Stimulated activated CD4-positive, alpha-beta T cell treated with anti-CD3 and anti-CD28 coated beads, TNF-alpha, amount 100 ng/mL, for 1 hour (primary cell): ENCODE measurements around the gene LAMB1.

Experiments used
- DNase-seq, 3 donors: peaks; one replicate each; pipeline ENCODE4 v3.0.0-alpha.2; 2020; ENCODE audit warnings: low read depth in 3 of 3, low spot score in 1 of 3

LAMB1 gene

DNA sequence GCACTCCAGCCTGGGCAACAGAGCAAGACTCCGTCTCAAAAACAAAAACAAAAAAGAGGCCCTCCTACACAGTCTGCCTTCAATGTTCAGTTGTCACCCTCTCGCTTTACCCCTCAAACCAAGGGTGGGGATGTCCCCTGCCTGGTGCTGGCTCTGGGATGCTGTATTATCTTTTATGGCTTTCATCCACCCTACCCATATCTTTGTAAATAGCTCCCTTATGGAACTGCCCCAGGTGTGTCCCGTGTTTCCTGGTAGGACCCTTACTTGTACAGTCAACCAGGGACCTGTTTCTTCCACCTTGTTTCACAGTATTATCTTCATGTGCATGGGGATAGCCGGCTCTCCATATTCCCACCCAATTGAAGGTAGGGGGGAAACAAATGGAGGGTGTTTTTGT lies 15.7 kb upstream of the LAMB1 start:
- DNase-seq = no peak

DNA sequence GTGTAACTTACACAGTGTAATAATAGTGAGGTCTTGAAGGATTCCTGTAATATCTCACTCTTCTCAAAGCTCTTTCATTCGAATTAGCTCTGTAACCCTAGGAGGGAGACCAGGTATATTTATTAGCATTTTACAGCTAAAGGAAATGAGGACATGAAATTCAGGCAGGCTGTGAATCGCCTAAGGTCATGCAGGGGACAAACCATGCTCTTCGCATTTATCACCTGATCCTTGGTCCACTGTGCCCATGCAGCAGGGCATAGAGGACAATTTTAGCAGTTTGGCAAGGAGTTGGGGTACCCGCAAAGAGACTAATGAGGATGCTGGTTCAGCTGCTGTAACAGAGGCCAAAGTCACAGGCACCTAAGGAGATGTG lies 14.8 kb upstream of the LAMB1 start:
- DNase-seq = no peak

DNA sequence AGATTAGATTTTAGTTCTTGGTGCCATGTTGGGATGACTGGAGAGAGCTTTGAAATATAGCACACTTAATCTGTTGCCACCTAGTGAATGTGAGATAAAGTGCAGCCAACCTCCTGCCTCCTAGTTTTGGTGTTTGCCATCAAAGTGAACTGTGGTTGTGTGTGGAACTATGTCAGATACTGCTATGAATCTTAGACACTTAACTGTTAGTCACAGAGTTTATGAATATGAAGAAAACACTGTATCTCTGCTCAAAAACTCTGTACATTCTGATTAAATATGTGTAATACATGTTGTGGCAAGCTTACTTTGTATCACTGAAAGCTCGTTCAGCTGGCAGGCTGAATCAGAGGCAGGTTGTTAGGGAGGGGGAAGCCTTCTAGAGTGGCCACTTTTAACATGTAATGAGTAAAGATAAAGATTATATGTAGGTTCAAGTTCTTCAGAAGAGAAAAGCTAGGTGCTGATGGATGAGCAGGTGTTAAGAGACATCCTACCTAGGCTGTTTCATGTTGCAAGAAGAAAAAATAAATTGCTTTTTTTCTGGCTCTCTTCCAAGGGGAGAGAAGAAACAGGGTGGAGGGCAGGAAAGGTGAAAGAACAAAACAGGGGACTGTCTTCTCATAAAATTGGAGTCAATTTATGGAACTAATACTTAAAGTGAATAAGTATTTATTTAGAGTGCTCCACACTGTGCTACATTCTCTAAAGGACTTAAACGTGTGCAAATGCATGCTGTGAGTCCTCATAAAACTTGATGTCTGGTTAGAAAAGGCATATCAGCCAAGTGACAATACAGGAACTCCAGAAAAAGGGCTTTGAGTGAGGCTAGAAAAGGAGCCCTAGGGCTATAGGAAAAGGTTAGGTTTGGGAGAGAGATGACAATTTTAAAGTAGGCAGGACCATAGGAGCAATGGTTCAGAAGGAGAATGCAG lies 14.1 kb upstream of the LAMB1 start:
- no peak for DNase-seq

DNA sequence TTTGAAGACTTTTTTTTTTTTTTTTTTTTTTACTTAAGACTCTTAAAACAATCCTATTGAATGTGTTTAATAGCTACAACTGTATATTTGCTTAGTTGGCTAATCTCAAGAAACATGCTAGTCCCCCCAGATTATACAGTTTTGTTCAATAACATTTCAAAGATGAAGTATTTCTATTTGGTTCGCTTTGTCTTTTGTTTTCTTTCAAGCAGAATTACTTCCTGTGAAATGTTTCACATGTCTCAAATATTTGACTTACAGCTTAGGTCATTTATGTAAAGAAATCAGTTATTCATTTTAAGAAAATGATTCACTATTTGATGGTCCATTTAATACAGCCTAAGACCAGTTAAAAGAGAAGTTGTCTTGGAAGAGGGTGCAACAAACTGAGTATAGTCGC lies 12.8 kb upstream of the LAMB1 start:
- no peak for DNase-seq

DNA sequence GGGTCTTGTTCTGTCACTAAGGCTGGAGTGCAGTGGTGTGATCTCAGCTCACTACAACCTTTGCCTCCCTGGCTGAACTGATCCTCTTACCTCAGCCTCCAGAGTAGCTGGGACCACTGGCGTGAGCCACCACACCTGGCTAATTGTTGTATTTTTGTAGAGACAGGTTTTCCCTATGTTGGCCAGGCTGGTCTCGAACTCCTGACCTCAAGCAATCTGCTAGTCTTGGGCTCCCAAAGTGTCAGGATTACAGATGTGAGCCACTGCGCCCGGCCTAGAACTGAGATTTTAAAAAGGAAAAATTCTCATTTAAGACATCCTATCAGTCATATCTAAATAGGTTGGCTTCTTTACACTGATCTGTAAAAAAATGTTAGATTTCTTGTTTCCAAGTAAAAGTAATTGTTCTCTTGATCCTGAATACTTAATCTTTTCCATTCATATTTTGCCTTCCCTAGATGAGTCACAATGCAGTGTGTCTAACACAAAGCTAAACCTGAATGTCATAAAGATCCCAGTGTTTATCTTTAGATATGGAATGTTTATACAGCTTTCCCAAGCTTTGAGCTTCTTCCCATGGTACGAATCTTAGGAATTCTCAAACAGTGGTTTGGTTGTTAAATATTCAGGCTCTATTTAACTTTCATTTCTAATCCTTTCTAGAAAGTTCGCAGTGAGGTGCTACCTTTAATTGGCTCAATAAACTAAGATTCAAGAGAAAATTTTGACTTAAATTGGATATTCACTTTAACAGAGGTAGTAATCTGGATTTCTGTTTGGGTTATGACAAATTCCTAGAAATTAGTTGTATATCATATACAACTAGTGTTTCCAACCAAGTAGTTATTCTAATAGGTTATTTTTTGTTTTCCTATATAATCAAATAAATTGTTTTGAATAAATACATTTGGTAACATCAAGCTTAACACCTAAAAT lies 12.1 kb upstream of the LAMB1 start:
- DNase-seq = no peak

DNA sequence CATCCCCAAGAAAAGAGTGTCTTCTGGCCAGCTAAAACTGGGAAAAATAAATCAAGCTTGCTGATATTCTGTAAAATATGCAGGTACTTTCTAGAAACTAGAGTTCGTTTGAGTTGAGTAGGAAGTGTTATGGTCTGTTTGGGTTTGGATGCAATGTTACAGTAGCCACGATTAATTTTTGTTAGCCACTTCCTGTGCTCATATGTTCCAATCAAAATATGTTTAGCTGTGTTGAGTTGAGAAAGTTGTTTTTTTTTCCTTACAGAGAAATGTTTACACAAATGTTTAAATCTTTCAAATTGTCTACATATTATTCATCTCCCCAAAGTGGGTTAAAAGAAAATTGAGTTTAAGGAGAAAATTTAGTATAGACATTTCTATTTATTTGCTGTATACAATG lies 11.3 kb upstream of the LAMB1 start:
- DNase-seq = no peak

DNA sequence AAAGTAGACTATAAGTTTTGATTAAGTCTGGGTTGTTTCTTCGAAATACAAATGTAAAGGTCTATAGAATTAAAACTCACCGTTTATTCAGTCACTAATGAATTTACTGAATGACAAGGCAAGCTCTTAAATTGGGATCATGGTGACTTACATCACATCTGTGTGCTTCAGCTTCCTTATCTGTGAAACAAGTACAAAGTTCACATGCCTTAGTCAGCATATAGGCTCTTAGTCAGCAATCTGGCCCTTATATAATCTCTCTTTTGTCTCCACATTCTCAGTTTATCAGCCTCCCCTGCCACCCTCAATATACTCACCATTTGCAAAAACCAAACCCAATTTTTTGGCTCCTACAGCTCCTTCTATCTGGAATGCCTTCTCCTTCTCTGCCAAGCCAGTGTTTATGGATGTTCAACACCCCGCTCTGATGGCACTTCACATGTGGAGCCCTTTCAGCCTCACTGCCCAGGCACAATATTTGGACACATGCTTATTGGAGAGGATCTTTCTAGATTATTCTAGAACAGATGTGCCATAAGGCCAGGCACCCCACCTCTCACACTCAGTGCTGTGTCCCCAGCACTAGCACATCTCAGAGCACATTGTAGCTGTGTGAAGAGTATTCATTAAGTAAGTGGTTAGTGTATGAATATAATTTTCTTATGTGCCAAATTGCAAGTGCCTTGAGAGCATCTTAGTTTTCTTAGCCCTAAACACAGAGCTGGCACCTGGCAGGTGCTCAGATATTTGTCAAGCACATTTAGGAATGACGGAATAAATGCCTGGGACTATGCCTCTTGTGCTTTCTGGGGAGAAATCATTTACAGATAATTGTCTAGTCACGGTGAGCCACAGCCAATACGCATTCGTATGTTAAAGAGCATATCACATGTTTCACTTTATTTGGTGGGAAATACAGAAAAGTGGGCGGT lies 9.8 kb upstream of the LAMB1 start:
- no peak for DNase-seq

DNA sequence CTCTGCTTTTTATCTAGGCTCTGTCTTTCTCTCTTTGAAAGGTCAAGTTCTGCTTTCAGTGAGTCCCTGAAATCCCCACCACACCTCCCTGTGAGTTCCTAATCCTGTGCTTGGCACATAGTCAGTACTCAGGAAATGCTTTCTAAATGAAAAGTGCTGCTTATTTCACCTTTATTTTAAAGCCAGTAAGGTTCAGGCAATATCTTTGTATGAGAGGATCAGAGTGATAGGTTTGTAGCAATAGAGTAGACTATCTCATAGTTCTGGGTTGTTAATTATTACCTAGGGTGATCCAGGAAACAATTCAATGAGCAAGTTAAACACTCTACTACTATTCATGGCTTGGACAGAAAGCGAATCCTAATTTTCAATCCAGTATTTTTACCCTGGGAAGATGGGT lies 7.4 kb upstream of the LAMB1 start:
- no peak for DNase-seq

DNA sequence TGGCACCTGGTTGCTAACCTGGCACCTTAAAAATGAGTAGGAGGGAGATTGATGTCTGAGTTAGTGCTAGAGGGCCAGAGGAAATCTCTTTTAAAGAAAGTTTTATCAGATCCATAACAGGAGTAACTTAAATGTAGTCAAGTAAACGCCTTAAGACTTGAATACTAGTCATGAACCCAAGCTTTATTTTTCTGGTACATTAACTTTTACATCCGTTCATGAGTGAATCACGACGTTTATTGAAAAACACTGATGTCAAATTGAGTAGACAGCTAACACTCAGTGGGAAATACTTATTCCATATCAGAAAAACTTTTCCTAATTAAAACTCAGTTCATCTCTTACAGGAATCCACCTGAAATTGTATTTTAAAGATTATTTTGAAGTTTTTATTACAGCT lies 6.9 kb upstream of the LAMB1 start:
- DNase-seq = no peak

DNA sequence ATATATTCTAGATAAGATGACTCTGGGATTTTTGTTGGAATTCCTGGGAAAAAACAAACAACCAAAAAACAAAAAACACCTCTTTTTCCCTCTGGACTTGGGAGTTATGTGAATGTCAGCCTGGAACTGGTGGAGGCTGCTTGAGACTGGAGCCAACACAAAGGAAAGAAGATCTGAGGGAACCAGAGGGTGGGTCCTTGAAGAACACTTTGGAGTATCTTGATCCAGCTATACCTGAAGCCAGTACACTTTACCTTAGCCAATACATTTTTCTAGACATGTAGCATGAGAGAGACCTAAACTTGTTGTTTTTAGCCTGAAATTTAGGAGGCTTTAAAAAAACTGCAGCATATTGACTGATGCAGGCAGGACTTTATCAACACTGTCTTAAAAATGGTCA lies 5.9 kb upstream of the LAMB1 start:
- no peak for DNase-seq

DNA sequence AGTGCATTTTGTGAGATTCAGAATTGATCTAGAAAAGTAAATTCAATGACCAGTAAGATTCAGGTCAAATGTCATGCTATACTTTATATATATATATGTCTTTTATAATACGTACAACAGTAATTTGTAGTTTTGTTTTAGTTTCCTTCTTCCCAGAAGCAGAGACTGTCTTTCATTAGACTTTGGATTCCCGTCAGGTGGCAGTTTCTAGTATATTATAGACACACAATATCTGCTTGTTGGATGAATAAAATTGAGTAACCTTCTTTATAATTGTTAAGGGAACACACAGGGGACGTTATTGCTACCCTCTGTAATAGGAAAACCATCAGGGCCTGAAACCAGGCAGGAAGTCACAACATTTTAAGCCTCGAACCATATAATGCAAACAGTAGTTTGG lies 5.3 kb upstream of the LAMB1 start:
- no peak for DNase-seq

DNA sequence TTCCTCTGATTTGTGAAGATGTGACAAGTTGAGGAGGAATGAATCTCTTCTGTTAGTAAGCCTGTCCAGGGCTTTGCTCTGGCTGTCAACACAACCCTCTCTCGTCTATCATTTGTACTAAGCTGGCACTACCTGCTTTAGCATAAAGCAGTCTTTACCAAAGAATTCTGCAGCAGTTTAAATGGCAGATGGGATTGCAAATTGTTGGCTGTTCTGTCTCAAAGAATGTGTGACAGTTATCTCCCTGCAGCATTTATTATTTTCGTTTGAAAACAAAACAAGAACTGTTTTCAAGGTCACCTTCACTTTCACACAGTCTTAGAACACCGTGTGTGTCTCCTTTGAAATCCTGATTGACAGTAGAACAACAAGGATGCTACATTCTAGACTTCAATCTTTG lies 4.8 kb upstream of the LAMB1 start:
- DNase-seq = no peak

DNA sequence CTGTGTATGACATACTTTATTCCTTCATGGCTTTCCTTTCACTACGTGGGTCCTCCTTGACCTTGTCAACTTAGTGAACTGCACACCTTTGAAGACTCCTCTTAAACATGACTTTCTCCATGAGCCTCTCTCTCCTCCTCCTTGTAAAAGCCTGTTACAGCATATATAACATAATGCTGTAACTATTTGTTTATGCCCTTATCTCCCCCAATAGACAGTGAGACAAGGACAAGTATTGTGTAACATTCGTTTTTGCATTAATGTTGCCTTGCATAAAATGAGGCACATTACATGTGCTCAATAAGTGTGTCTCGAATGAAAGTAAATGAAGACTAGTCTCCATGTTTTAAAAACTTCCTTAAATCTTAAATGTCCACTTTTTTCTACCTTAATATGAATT lies 4.3 kb upstream of the LAMB1 start:
- no peak for DNase-seq

DNA sequence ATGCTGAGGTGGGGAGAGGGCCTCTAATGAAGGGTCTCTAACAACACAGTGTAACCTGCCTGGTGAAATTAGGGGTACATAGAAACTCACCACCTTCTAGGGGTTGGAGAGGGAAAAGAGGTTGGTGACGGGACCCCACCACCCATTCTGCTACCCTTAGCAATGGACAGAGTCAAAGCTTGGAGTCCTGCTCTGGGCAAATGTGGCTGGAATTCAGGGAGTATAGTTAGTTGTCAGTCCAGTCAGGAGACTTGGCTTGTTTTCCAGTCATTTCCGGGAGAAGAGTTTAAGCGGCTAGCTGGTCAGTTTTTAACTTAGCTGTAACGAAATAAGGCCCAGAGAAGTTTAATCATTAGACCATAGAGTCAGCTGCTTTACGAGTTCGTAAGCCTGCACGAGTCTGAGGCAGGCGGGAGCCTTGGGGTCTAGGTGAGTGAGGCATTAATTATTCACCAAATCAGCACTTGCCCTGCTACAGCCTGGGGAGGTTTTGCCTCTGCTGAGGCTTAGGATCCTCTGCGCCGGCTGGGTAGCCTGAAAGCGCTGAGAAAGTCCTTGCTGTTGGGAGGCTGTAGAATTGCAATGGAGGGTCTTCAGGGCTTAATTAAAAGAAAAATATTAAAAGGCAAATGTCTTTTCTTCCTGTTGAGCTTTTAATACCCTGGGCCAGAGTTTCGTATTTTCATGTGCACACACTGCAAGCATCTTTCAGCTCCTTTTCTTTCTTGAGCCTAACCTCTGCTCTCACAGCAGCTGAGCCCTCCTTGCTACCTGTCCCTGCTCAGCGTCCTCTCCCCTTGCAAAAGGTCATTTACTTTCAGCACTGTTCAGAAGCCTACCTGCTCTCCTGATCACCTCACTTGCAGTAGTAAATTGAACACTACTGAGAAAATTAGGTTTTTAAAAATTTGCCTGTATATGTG lies 1.5 kb upstream of the LAMB1 start:
- no peak for DNase-seq

DNA sequence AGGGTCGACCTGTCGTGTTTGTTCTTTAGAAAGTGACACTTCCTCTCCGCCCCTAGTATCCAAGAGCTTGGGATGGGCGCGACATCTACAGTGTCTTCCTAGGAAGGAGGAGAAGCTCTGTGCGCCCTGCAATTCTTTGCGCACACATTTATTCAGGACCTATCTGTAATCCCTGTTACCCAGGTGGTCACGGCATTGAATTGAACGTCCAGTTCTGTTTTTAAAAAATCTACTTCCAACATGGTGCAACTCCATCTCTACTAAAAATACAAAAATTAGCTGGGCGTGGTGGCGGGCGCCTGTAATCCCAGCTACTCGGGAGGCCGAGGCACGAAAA lies 606 bp upstream of the LAMB1 start:
- no peak for DNase-seq

DNA sequence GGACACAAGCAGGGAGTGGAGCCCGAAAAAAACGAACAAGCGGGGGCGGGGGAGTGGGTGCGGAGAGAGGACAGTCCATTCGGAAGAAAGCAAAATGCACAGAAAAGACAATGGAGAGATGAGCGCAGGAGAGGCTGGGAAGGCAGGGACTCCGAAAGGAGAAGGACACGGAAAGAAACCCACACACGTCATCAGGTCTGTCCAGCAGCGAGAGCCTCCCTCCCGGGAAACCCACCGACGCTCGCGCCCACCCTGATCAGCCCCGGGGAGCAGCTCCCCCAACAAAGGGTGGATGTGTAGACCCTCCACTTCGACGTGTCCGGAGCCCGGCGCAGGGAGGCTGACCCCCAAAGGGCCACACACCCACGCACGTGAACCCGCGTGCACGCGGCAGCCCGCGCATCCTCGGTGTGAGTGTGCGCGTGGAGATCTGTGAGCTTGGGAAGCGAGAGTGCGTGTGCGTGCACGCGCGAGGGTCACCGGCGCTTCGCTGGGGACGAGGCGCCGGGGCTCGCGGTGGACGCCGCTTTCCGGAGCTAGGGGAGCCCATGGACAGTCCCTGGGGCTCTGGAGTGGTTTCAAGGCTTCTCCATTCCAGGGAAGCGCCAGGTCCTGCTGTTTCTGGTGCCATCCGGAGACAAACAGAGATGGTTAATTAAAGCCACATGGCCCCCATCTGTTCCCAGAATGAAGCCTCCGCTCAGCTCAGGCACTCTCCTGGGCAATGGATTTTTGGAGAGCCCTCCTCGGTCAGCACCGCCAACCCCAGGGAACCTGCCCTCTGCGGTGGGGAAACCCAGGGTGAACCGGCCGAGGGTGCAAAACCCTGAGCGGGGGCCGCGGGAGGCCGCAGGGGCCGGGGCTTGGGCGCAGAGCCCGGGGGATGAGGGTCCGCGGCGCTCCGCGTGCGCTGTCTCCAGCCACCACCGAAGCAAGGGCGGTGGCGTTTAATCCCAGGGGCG lies 916 bp downstream of the LAMB1 start:
- no peak for DNase-seq

DNA sequence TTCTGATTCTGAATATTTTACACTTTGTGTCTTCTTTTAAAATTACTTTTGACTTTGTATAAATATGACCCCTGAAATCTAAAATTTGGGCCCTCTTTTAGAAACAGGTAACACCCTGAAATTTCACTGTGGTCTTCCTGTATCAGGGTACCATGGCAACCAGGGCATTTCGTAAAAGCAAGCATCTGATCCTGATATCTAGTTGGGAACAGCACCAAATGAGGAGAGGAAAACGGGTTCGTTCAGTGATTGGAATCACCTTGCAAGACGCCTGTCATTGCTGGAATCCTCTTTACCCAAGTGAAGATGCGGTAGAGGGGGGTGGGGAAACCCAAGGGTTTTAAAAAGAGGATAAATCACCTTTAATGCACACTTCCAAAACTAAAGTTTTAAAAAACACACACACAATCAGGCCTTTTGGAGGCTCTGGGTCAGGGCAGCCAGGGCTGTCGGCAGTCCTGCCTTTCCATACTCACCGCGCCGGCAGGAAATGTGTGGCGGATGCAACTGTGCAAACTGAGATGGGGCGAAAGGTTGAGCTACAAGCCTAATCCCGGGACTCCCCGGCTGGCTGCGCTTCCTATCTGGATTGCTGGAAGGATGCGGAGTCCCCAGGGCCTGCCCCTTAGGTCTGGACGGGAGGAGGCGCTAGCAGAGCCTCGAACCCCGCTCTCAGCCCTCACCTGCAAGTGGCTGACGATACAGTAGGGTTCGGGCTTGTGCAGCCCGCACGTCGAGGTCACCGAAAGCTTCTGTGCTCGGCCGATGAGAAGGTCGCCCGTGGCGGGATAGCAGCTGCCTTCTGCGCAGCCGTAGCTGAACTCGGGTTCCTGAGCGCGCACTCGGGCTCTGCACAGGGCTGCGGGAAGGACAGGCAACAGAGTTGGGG lies 1.8 kb downstream of the LAMB1 start:
- DNase-seq = no peak
